Karpas-422 (cell line): ENCODE results near the gene SLC48A1. TPM values are rescaled to one million over a fixed set of nuclear protein-coding genes. Genes with fewer than 3 reads are reported as not detected.

Experiments used
- total RNA-seq: library from RNA; depleted of rRNA; stranded (reverse); fragments of >200 nt; shearing (Covaris generic); gene quantifications from 2 replicates; pipeline ENCODE4 v1.2.3, GENCODE V29; 2014; ENCODE audit warnings: low replicate concordance; rRNA removed

Gene SLC48A1
- total RNA-seq, 1 experiment from 2014 or later = 21.9 TPM

Other genes with a start within 250 kb of the SLC48A1 start
- 38.2 and 47.2 TPM in 2 replicates for gene RPAP3, start 67.2 kb upstream of the SLC48A1 start, total RNA-seq
- gene ENDOU, start 47.7 kb upstream of the SLC48A1 start, total RNA-seq = 1.2 and 10.7 TPM in 2 replicates
- gene RAPGEF3, start 14.4 kb upstream of the SLC48A1 start, total RNA-seq = 4.4 and 11.9 TPM in 2 replicates
- 36.2 and 54.8 TPM in 2 replicates for gene HDAC7, start 46.7 kb downstream of the SLC48A1 start, total RNA-seq
- gene VDR, start 131.8 kb downstream of the SLC48A1 start, total RNA-seq = not detected in 2 replicates
- gene TMEM106C, start 190.4 kb downstream of the SLC48A1 start, total RNA-seq = 95.6 and 127 TPM in 2 replicates
- not detected in 2 replicates for gene COL2A1, start 231.2 kb downstream of the SLC48A1 start, total RNA-seq